ENCODE measurements around the gene DOCK1.
"Not testable (repeated sequence)": the region's sequence is repeated elsewhere in the genome, so short reads cannot be mapped to it uniquely, and the experiment has no call there.

The DOCK1 gene

GRCh38 chr10:126926568-126926967 lies 21.3 kb downstream of the DOCK1 start:
- no peak for DNase-seq

- DNase-seq = no peak
These were observed 22.6 kb downstream of the DOCK1 start for GRCh38 chr10:126927799-126928198.

GRCh38 chr10:126928274-126928673 lies 23.0 kb downstream of the DOCK1 start:
- no peak for DNase-seq

GRCh38 chr10:126929391-126929790 lies 24.2 kb downstream of the DOCK1 start:
- DNase-seq = no peak

- no peak for DNase-seq
These were observed 25.1 kb downstream of the DOCK1 start for GRCh38 chr10:126930131-126930882.

GRCh38 chr10:126930883-126931503 lies 25.8 kb downstream of the DOCK1 start:
- no peak for DNase-seq

- DNase-seq = no peak
These were observed 26.3 kb downstream of the DOCK1 start for GRCh38 chr10:126931544-126931943.

GRCh38 chr10:126932516-126932915 lies 27.3 kb downstream of the DOCK1 start:
- no peak for DNase-seq

- no peak for DNase-seq
These were observed 27.9 kb downstream of the DOCK1 start for GRCh38 chr10:126933116-126933515.

GRCh38 chr10:126935263-126935946 lies 30.2 kb downstream of the DOCK1 start:
- DNase-seq = no peak

- no peak for DNase-seq
These were observed 31.8 kb downstream of the DOCK1 start for GRCh38 chr10:126937026-126937425.

- not testable (repeated sequence) for DNase-seq
These were observed 32.9 kb downstream of the DOCK1 start for GRCh38 chr10:126938121-126938520.

- DNase-seq = no peak
These were observed 34.5 kb downstream of the DOCK1 start for GRCh38 chr10:126939706-126940105.

GRCh38 chr10:126940670-126941310 lies 35.6 kb downstream of the DOCK1 start:
- no peak for DNase-seq

- DNase-seq = no peak
These were observed 39.0 kb downstream of the DOCK1 start for GRCh38 chr10:126944191-126944590.

GRCh38 chr10:126945351-126946030 lies 40.3 kb downstream of the DOCK1 start:
- no peak for DNase-seq

- no peak for DNase-seq
These were observed 41.5 kb downstream of the DOCK1 start for GRCh38 chr10:126946746-126947145.

GRCh38 chr10:126948355-126949160 lies 43.3 kb downstream of the DOCK1 start:
- no peak for DNase-seq

- DNase-seq = no peak
These were observed 43.9 kb downstream of the DOCK1 start for GRCh38 chr10:126949161-126949503.

- DNase-seq = no peak
These were observed 45.3 kb downstream of the DOCK1 start for GRCh38 chr10:126950401-126951105.

GRCh38 chr10:126953886-126954285 lies 48.7 kb downstream of the DOCK1 start:
- DNase-seq = no peak

GRCh38 chr10:126955396-126955795 lies 50.2 kb downstream of the DOCK1 start:
- DNase-seq = no peak

All from NCI-H1694 treated with DMSO at 0.1 percent for 48 hours (cell line).